ENCODE data around the gene FBXO28.
"Not testable (repeated sequence)": the region's sequence is repeated elsewhere in the genome, so short reads cannot be mapped to it uniquely, and the experiment has no call there.

The FBXO28 gene

DNA sequence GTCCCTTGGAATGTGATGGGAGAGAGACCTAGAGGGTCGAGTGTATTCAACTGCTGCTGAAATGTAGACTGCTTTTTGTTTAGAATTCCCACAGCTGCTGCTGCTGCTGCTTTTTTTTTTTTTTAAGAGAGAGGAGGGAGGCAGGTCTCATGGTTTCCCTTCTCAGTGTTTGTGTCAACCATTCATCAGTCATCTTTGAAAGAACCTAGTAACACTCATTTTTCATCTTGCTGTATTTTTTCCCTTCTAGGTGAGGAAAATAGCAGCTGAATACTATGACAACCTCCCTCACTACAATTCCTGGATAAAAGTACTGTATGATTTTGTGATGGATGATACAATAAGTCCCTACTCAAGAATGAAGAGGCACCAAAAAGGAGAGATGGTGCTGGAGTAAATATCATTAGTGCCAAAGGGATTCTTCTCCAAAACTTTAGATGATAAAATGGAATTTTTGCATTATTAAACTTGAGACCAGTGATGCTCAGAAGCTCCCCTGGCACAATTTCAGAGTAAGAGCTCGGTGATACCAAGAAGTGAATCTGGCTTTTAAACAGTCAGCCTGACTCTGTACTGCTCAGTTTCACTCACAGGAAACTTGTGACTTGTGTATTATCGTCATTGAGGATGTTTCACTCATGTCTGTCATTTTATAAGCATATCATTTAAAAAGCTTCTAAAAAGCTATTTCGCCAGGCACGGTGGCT is 78.3 kb downstream of the FBXO28 start:
- peak; percentile 81 for DNase-seq

DNA sequence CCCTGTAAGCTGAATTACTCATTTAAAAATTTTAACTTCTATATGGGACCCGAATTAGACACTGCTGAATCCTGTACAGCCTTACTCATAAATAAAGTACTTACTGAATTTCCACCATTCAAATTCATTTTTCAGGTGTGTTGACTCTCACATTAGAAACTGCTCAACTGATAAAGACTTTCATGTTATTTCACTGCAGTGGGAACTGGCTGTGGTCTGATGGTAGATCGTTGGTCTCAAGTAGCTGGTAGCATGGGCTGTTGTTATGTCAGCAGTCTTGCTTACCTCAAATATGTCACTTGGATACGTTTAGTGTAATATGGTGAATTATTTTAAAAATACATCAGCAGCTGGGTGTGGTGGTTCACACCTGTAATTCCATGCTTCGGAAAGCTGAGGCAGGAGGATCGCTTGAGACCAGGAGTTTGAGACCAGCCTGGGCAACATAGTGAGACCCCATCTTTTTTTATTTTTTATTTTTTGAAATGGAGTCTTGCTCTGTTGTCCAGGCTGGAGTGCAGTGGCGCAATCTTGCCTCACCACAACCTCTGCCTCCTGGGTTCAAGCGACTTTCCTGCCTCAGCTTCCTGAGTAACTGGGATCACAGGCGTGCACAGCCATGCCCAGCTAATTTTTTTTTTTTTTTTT is 79.5 kb downstream of the FBXO28 start:
- DNase-seq: peak; percentile 51

DNA sequence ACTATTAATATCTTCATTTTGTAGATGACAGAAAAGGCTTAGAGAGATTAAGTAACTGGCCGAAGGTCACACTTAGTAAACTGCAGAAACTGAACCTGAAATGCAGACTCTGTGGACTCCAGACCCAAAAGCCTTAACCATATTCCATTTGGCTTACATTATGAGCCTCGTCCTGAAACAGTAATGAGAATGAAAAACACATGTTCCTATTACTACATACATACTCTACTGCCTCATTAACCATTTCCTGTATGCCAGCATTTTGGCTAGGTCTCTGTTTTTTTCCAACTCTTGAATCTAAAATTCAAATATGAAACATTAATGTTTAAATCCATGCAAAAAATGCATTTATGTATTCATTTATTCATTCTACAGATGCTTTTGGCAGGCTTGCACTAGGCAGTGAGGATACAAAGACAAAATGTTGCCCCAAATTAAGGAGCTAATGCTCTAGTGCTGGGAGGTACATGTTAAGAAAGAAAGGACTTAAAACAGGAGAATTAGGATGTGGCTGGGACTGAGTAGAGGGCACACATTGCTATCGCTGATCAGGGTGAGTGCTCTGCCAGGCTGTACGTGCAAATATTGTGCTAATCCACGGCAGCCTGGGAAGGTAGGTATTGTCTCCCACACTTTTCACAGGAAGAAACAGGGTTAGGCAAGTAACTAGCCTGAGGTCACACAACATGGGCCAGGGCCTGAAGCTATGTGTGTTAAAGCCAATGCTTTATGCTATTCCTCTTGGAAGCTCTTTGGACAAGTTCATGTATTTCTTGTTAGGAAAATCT is 83.1 kb downstream of the FBXO28 start:
- no peak for DNase-seq

DNA sequence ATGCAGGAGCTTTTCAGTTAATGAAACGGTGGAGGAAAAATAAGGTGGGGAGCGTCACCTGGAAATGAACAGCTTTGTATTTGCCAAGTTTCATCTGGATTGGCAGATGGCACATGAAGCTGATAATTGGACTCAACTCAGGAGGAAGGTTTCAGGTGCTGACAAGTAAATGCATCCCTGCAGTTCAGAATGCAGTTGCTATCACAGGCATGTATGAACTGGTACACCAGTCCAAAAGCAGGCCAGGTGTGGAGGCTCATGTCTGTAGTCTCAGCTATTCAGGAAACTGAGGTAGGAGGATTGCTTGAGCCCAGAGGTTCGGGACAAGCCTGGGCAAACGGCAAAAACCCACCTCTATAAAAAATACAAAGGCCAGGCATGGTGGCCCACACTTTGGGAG is 84.7 kb downstream of the FBXO28 start:
- no peak for DNase-seq

DNA sequence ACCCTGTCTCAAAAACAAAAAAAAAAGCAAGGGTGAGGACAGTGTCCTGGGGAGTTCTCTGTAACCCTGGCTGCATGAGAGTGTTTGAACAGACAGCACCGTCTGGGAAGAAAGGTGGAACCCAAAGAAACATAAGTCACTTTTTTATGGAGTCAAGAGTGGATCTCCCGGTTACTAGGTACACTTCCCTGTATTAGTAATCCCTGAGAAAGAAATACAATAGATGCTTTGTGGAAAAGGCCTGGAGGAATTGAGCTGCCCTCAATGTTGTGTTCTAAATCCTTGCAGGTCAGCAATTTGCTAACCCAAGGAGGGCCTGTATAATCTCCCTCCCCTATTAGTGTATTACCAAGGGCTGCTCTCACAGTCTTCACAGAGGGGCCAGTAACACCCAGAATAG is 85.8 kb downstream of the FBXO28 start:
- no peak for DNase-seq

DNA sequence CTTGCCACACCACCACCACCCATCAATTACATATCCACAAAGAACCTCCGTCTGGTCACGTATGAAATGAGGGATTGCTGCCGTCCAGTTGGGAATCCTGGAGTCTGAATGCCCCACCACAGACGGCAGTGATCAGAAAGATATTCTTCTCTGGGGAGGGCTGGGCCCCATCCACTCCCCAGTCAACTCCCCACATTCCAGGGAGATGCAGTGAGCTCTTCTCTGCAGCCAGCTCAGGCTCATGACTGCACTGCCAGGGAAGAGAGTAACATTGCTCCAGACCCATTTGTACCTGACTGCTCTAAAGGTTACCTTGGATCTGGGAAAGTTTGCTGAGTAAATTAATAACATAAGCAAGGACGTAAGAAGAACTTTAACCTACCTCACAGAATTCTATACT is 87.5 kb downstream of the FBXO28 start:
- no peak for DNase-seq

DNA sequence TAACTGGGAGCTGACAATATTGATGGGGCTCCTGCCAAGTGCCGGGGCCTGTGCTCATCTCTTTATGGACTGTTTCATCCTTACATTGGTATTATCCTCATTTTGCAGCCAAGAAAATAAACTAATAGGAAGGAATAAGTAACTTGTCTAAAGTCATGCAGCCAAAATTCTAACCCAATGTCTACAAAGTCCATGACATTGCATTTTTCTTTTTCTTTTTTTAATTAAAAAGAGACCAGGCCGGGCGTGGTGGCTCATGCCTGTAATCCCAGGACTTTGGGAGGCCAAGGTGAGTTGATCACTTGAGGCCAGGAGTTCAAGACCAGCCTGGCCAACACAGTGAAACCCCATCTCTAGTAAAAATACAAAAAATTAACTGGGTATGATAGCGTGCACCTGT is 87.9 kb downstream of the FBXO28 start:
- DNase-seq: no peak

DNA sequence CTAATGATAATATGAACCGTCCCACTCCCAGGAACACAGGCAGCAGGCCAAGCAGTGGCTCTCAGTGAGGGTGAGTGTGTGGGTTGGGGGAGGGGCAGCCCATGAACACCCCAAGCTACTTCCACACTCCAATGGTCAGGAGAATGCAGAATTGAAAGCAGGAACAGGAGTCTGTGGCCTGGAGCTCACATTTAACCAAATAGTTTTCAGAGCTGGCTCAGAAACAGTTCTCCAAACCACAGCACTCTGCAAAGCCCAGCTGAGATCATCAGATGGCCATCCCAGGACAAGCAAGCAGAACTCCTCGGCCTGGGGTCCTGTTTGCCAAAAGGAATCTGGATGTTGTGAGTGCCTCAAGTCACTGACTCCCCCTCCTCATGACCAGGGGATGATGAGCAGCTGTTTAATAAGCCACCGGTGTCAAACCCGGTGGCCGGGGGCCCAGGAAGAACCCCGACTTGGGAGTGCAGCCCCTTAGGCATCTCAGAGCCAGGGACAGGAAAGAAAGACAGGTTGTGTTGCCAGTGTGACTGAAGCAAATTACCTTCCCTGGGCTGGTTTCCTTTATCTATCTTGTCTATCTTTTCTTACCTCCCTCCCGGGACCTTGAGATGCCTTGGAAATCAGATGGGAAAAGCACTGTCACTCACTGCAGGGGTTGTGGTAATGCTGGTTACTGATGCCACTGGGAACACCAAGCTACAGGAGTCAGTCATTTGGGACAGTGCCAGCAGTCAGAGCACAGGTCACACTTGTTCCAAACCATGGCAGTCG is 89.5 kb downstream of the FBXO28 start:
- DNase-seq: no peak

DNA sequence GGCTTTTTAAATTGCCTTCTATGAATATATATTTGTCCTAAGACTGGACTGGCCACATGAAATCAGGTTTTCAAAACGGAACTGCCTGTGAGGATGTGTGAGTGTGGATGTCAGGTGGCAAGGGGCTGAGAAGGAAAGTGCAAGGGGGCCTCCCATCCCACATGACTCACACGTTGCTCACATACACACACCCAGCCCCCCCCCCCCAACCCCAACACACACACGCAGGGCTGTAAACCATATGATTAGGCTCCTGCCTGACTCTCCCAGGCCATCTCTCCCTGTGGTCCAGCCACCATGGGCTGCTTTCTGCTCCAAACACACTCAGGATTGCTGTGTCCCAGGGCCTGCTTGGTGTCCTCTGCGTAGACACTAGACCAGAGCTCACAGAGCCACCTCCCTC is 91.5 kb downstream of the FBXO28 start:
- DNase-seq: peak; percentile 58

DNA sequence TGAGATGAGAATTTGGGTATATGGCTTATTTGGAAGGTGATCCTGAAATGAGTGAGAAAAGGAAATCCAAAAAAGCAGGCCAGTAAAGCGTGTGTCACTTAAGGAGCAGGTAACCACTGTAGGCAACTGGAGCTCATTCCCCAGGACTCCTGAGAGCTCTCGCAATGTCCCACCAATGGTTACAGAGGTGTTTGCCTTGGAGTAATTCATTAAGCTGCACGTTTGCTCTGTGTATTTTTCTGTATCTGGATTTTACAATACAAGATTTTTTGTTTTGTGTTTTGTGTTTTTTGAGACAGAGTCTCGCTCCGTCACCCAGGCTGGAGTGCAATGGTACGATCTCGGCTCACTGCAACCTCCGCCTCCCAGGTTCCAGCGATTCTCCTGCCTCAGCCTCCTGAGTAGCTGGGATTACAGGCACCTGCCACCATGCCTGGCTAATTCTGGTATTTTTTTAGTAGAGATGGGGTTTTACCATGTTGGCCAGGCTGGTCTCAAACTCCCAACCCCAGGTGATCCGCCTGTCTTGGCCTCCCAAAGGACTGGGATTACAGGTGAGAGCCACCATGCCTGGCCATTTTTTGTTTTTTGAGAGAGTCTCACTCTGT is 92.1 kb downstream of the FBXO28 start:
- DNase-seq: not testable (repeated sequence)

DNA sequence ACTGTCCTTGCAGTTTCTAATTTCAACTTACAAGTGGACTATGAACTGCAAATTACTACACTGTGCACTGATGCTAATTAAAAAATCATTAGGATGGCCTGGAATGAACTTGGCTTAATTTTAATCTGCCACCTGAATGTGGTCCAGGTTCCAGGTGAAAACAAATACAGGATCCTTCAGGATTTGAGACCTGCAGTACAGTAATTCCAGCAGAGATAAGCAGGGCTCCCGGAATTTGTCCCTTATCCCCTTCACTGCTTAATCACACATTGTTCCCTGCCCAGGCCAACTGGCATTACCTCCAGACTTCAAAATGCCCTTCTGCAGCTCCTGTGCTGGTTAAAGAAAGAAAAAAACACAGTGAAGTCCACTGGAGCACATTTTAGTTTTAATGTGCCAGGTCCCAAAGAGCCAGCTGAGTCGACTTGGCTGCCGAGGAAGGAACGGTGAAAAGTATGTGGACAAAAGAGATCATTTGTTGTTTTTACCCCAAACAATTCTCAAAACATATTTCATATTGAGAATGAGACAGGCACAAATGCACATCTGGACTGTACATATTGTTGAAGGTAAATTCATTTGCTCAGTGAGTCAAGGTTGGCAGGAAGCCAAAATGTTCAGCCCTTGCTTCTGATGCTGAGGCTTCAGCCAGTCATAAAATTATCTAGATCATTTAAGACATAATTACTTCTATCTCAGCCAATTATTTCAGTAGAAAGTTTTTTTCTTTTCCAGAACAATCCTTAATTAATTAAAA is 97.5 kb downstream of the FBXO28 start:
- DNase-seq: no peak
